HCT116 (cell line): ENCODE measurements around the gene NPEPL1.

Experiments
- EZH2 ChIP-seq: fragments of 200-600 bp; sonication (generic); IDR thresholded peaks from 2 replicates; pipeline ENCODE4 v1.6.1; 2017; ENCODE audit warnings: antibody characterized with exemption, mixed run types
- EZH2phosphoT487 ChIP-seq: fragments of 200-600 bp; IDR thresholded peaks from 2 replicates; pipeline ENCODE4 v1.6.1; 2018; ENCODE audit warnings: antibody characterized with exemption, borderline replicate concordance
- JUND ChIP-seq: IDR thresholded peaks from 2 replicates; pipeline ENCODE4 v1.6.1; 2012
- MAX ChIP-seq: IDR thresholded peaks from 2 replicates; pipeline ENCODE4 v1.6.1; 2012
- POLR2A ChIP-seq: IDR thresholded peaks from 2 replicates; pipeline ENCODE4 v1.7.0; 2011; ENCODE audit warnings: borderline replicate concordance; ENCODE audit not compliant: insufficient read depth, insufficient read length; ENCODE audit errors: extremely low read depth
- POLR2AphosphoS5 ChIP-seq: IDR thresholded peaks from 2 replicates; pipeline ENCODE4 v1.6.1; 2011; ENCODE audit warnings: mild to moderate bottlenecking, low read depth, low read length, moderate library complexity
- SIN3A ChIP-seq: IDR thresholded peaks from 2 replicates; pipeline ENCODE4 v1.6.1; 2012; ENCODE audit warnings: low read depth
- SP1 ChIP-seq: IDR thresholded peaks from 2 replicates; pipeline ENCODE4 v1.6.1; 2012; ENCODE audit warnings: low read depth
- TCF7L2 ChIP-seq: IDR thresholded peaks from 2 replicates; pipeline ENCODE4 v1.7.0; 2011; ENCODE audit warnings: borderline replicate concordance, inconsistent platforms; ENCODE audit not compliant: insufficient read depth, insufficient read length; ENCODE audit errors: extremely low read depth
- ZNF274 ChIP-seq: fragments of 200-500 bp; sonication (Bioruptor generic); IDR thresholded peaks from 2 replicates; pipeline ENCODE4 v1.6.1; 2014; ENCODE audit warnings: mild to moderate bottlenecking, low read depth, low read length, inconsistent platforms
- TF ChIP-seq, protein P1 (sequence below), 3 experiments: fragments of 200-600 bp in 1 of 3; sonication (generic) in 1 of 3; IDR thresholded peaks in 2 of 3; conservative IDR thresholded peaks in 1 of 3; 2 replicates each; pipeline ENCODE4 v1.5.1; 2012 to 2017; ENCODE audit warnings: low read depth in 2 of 3, low read length in 2 of 3, antibody characterized with exemption in 1 of 3, borderline replicate concordance in 1 of 3, control low read depth in 1 of 3, mild to moderate bottlenecking in 1 of 3, mixed read lengths in 1 of 3, mixed run types in 1 of 3, moderate library complexity in 1 of 3; ENCODE audit not compliant: insufficient read depth in 1 of 3
- TF ChIP-seq, protein P2 (sequence below): IDR thresholded peaks from 2 replicates; pipeline ENCODE4 v1.6.1; 2012; ENCODE audit warnings: low read depth
- TF ChIP-seq, protein P3 (sequence below): IDR thresholded peaks from 2 replicates; pipeline ENCODE4 v1.6.1; 2012

DNA sequence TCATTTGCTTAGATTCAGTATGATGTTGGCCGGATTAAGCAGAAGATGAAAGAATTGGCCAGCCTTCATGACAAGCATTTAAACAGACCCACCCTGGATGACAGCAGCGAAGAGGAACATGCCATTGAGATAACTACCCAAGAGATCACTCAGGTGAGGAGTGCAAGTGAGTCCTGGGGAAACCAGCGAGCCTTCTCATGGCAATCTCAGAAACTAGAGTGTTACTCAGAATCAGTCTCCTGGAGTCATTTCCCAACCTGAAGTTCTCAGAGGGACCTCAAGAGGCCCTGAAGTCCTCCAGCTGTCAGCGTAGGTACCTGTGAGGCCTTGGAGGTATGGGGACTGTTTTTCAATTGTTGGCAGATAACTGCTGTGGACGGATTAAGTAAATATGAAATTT lies 24.6 kb upstream of the NPEPL1 start:
- TF ChIP-seq, protein P1, sequence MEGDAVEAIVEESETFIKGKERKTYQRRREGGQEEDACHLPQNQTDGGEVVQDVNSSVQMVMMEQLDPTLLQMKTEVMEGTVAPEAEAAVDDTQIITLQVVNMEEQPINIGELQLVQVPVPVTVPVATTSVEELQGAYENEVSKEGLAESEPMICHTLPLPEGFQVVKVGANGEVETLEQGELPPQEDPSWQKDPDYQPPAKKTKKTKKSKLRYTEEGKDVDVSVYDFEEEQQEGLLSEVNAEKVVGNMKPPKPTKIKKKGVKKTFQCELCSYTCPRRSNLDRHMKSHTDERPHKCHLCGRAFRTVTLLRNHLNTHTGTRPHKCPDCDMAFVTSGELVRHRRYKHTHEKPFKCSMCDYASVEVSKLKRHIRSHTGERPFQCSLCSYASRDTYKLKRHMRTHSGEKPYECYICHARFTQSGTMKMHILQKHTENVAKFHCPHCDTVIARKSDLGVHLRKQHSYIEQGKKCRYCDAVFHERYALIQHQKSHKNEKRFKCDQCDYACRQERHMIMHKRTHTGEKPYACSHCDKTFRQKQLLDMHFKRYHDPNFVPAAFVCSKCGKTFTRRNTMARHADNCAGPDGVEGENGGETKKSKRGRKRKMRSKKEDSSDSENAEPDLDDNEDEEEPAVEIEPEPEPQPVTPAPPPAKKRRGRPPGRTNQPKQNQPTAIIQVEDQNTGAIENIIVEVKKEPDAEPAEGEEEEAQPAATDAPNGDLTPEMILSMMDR (IDR thresholded peaks at IDR 0.05 in 2 of 3, conservative IDR thresholded peaks at IDR 0.05 in 1 of 3; ENCODE audit: borderline replicate concordance in 1 of 3, insufficient read depth in 1 of 3, low read depth in 2 of 3, low read length in 2 of 3), result no peak
- no peak for TF ChIP-seq ZNF274
- TF ChIP-seq, protein P2, sequence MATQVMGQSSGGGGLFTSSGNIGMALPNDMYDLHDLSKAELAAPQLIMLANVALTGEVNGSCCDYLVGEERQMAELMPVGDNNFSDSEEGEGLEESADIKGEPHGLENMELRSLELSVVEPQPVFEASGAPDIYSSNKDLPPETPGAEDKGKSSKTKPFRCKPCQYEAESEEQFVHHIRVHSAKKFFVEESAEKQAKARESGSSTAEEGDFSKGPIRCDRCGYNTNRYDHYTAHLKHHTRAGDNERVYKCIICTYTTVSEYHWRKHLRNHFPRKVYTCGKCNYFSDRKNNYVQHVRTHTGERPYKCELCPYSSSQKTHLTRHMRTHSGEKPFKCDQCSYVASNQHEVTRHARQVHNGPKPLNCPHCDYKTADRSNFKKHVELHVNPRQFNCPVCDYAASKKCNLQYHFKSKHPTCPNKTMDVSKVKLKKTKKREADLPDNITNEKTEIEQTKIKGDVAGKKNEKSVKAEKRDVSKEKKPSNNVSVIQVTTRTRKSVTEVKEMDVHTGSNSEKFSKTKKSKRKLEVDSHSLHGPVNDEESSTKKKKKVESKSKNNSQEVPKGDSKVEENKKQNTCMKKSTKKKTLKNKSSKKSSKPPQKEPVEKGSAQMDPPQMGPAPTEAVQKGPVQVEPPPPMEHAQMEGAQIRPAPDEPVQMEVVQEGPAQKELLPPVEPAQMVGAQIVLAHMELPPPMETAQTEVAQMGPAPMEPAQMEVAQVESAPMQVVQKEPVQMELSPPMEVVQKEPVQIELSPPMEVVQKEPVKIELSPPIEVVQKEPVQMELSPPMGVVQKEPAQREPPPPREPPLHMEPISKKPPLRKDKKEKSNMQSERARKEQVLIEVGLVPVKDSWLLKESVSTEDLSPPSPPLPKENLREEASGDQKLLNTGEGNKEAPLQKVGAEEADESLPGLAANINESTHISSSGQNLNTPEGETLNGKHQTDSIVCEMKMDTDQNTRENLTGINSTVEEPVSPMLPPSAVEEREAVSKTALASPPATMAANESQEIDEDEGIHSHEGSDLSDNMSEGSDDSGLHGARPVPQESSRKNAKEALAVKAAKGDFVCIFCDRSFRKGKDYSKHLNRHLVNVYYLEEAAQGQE, result no peak
- no peak for TF ChIP-seq EZH2phosphoT487
- TF ChIP-seq POLR2AphosphoS5, result no peak
- TF ChIP-seq, protein P3, sequence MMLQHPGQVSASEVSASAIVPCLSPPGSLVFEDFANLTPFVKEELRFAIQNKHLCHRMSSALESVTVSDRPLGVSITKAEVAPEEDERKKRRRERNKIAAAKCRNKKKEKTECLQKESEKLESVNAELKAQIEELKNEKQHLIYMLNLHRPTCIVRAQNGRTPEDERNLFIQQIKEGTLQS, result no peak
- TF ChIP-seq EZH2, result no peak
- no peak for TF ChIP-seq JUND
- no peak for TF ChIP-seq POLR2A
- no peak for TF ChIP-seq TCF7L2
- TF ChIP-seq SIN3A, result no peak
- no peak for TF ChIP-seq SP1
- no peak for TF ChIP-seq MAX
